GM23248 (cell line): ENCODE measurements around the gene PSMB3.

Experiments used
- EZH2 ChIP-seq: fragments of 200-600 bp; sonication (generic); IDR thresholded peaks from 2 replicates; pipeline ENCODE4 v1.6.1; 2018; ENCODE audit warnings: antibody characterized with exemption, mild to moderate bottlenecking; ENCODE audit not compliant: insufficient read depth, poor library complexity, severe bottlenecking
- EZH2phosphoT487 ChIP-seq: fragments of 200-600 bp; sonication (generic); IDR thresholded peaks from 2 replicates; pipeline ENCODE4 v1.6.1; 2018; ENCODE audit warnings: antibody characterized with exemption, moderate library complexity, mild to moderate bottlenecking, low read depth; ENCODE audit not compliant: insufficient read depth

GRCh38 chr17:38791162-38791561 lies 38.6 kb downstream of the PSMB3 start:
- TF ChIP-seq EZH2 (no peak), EZH2phosphoT487 (no peak)
